Adrenal gland (tissue), 5 donors: ENCODE measurements around the gene RABGAP1L.

Experiments used
- CTCF ChIP-seq, 6 experiments: fragments of 450-650 bp in 4 of 6; fragments of 200-600 bp in 2 of 6; sonication (generic) in 1 of 6; IDR thresholded peaks; 1 replicate in 5 of 6; 2 replicates in 1 of 6; pipeline versions ENCODE4 v1.5.1 to v1.8.0; 2016 to 2021; ENCODE audit warnings: antibody characterized with exemption in 6 of 6, mild to moderate bottlenecking in 2 of 6, moderate library complexity in 1 of 6
- POLR2A ChIP-seq, 2 donors: fragments of 450-650 bp; IDR thresholded peaks; one replicate each; pipeline ENCODE4 v1.6.1; 2017; ENCODE audit warnings: antibody characterized with exemption in 2 of 2, mild to moderate bottlenecking in 2 of 2, moderate library complexity in 1 of 2
- donor health status: DM: no; HTN: no; CAD: no.

- no peak for TF ChIP-seq CTCF (IDR thresholded peaks at IDR 0.05)
- no peak for TF ChIP-seq POLR2A (IDR thresholded peaks at IDR 0.05)
Observed at GRCh38 chr1:174447866-174448530, 288.7 kb downstream of the RABGAP1L start, which contains the start of gene GPR52.
